ENCODE data around the gene TRIP10.

DNA sequence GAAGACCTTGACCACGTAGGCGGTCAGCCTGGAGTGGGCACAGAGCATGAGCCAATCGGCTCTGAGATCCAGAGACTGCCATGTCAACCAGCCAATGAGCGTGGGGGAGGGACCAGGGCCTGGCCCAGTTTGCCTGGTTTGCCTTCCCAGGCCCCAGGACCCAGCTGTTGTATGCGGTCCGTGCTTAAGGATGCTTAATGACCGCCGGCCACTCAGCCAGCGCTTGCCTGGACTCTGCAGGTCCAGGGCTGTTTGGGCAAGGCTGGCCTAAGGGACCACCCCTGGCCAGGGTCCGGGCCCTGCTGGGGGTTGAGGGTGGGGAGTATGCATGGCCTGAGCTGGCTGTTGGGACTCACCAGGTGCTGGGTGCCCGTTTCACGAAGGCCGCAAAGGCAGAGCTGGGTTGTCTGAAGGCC is 46.4 kb upstream of the TRIP10 start:
- no peak for TF ChIP-seq CTCF (IDR thresholded peaks at IDR 0.05)
- no peak for TF ChIP-seq POLR2A (IDR thresholded peaks at IDR 0.05)
